ENCODE data around the gene RAB5A.

DNA sequence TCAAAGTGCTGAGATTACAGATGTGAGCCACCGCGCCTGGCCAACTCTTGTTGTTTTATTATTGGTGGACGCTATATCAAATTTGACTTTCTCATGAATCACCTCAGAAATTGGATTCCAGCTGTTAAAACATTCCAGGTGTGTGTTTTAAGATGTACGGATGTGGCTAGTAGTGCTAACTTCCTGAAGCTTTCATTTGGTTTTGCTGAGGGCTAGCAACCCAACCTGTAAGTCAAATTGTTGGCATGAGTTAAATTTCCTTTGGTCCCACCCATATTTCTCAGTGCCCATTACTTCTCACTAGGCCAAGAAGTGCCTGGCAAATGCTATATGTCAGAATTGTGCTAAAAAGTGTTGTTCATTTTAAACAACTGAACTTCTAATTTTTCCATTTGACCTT lies 80.2 kb downstream of the RAB5A start:
- TF ChIP-seq CTCF (IDR thresholded peaks at IDR 0.05; ENCODE audit: insufficient read depth, low read length, poor library complexity, severe bottlenecking) (no peak), EZH2phosphoT487 (conservative IDR thresholded peaks at IDR 0.05; ENCODE audit: low read length) (no peak)
